ENCODE results near the gene PRDM5. TPM values are rescaled to one million over a fixed set of nuclear protein-coding genes. Genes with fewer than 3 reads are reported as not detected.
A peak's percentile ranks its signal among the peaks of the same experiment; 100 is the strongest.

The PRDM5 gene
- total RNA-seq, 1 donor from 2014 or later = 6.5 TPM

GRCh38 chr4:120842031-120842430, 80.5 kb downstream of the PRDM5 start:
- Mint-ChIP-seq H3K27me3 (ENCODE audit: low read depth, unreplicated experiment) (no peaks in the 10 kb centered on the region), H3K36me3 (ENCODE audit: low read depth, unreplicated experiment) (no peaks in the 10 kb centered on the region), H3K4me3 (ENCODE audit: unreplicated experiment) (no peak overlapping the region), H3K27ac (ENCODE audit: unreplicated experiment) (no peak overlapping the region), H3K4me1 (ENCODE audit: low read depth, unreplicated experiment) (peaks cover 12% of the 10 kb centered on the region), H3K9me3 (ENCODE audit: unreplicated experiment) (peaks cover 2% of the 10 kb centered on the region)
- Histone ChIP-seq H4K20me1 (ENCODE audit: insufficient read depth, low read length) (no peaks in the 10 kb centered on the region), H3K9me3 (ENCODE audit: insufficient read depth, low read depth, low read length) (no peaks in the 10 kb centered on the region), H3K27ac (ENCODE audit: low read depth, low read length) (no peak overlapping the region), H3K4me1 (ENCODE audit: insufficient read depth, low read length) (peaks cover 10% of the 10 kb centered on the region), H3K4me2 (ENCODE audit: low read length) (peak overlapping the region; percentile 34), H3K27me3 (ENCODE audit: insufficient read depth, low read length) (no peaks in the 10 kb centered on the region), H3K9ac (ENCODE audit: low read length) (no peak overlapping the region), H3K4me3 (ENCODE audit: insufficient read depth, low read depth, low read length) (no peak overlapping the region), H3K36me3 (ENCODE audit: insufficient read depth, low read length) (no peaks in the 10 kb centered on the region), H3K79me2 (ENCODE audit: insufficient read depth, low read length) (no peaks in the 10 kb centered on the region), H2AFZ (ENCODE audit: low read depth, low read length) (no peak overlapping the region)
- DNase-seq (ENCODE audit: low read depth) = peak; percentile 80
- TF ChIP-seq EZH2 (IDR thresholded peaks at IDR 0.05; ENCODE audit: insufficient read depth, low read length) = no peak
- no peak for TF ChIP-seq CTCF (IDR thresholded peaks at IDR 0.05; ENCODE audit: insufficient read depth, low read depth, low read length)
- FAIRE-seq = peak; percentile 67

DNA sequence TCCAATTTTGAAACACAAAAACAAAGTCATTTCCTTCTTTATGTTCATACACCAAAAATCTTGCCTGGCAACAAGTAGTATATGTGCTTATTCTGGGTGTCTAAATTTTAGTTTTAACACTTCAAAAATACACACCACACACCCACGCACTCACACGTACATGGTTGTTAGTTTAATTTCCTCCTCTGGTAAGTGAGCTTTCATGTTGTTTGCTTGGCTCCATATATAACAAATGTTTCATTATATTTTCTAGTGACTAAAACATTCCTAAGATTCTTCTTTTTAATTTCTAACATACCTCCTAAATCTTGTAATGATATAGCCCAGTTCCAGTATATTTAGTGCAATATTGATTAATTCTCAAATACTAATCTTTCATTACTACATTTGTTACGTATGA, 80.9 kb downstream of the PRDM5 start:
- H3K27ac ChIP-seq (ENCODE audit: low read depth, low read length) = no peak overlapping the region
- no peaks in the 10 kb centered on the region for H4K20me1 ChIP-seq (ENCODE audit: insufficient read depth, low read length)
- Mint-ChIP-seq H3K27ac (ENCODE audit: unreplicated experiment) (no peak overlapping the region), H3K36me3 (ENCODE audit: low read depth, unreplicated experiment) (no peaks in the 10 kb centered on the region), H3K9me3 (ENCODE audit: unreplicated experiment) (peaks cover 2% of the 10 kb centered on the region), H3K4me1 (ENCODE audit: low read depth, unreplicated experiment) (peaks cover 12% of the 10 kb centered on the region), H3K27me3 (ENCODE audit: low read depth, unreplicated experiment) (no peaks in the 10 kb centered on the region), H3K4me3 (ENCODE audit: unreplicated experiment) (no peak overlapping the region)
- H3K9ac ChIP-seq (ENCODE audit: low read length) = no peak overlapping the region
- no peaks in the 10 kb centered on the region for H3K36me3 ChIP-seq (ENCODE audit: insufficient read depth, low read length)
- TF ChIP-seq CTCF (IDR thresholded peaks at IDR 0.05; ENCODE audit: insufficient read depth, low read depth, low read length) (no peak), EZH2 (IDR thresholded peaks at IDR 0.05; ENCODE audit: insufficient read depth, low read length) (no peak)
- H2AFZ ChIP-seq (ENCODE audit: low read depth, low read length) = no peak overlapping the region
- H3K4me2 ChIP-seq (ENCODE audit: low read length) = peak overlapping the region; percentile 34
- H3K79me2 ChIP-seq (ENCODE audit: insufficient read depth, low read length) = no peaks in the 10 kb centered on the region
- H3K4me1 ChIP-seq (ENCODE audit: insufficient read depth, low read length) = peaks cover 10% of the 10 kb centered on the region
- H3K9me3 ChIP-seq (ENCODE audit: insufficient read depth, low read depth, low read length) = no peaks in the 10 kb centered on the region
- H3K27me3 ChIP-seq (ENCODE audit: insufficient read depth, low read length) = no peaks in the 10 kb centered on the region
- DNase-seq (ENCODE audit: low read depth) (peak; percentile 52), FAIRE-seq (peak; percentile 17)
- no peak overlapping the region for H3K4me3 ChIP-seq (ENCODE audit: insufficient read depth, low read depth, low read length)

DNA sequence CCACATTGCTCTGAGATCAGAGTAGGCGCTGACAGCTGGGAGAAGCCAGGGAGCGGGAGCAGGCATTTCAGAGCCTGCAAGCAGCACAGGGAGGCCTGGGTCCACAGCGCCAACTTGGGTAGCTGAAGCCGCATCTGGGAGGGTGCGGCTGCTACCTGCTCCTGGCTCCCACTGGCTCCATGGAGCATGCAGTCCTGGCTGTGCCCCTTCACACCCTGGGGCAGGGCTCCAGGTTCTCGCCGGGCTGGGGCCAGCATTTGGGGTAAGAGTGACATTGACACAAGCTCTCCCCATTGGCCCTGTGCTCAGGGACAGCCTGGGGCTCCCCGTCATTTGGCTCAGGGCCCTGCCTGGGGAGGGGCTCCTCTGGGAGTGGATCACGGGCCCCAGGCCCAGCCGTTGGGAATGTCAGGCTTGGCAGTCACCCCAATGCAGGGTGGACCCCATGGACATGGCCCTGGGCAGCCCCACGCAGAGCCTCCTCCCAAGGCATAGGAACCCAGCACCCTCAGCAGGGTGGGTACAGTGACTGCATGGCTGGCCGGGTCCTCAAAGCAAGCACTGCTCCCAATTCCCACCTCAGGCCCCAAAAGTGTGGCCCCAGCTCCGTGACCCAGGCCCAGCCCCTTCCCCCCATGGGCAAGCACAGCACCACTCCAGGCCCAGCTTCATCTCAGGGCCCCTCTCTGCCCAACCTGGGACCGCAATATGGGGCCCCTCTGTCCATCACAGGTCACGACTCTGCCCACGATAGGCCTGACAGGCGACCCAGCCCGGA, 82.4 kb downstream of the PRDM5 start:
- DNase-seq (ENCODE audit: low read depth) (no peak), FAIRE-seq (no peak)
- H3K27me3 Mint-ChIP-seq (ENCODE audit: low read depth, unreplicated experiment) = no peaks in the 10 kb centered on the region
- Histone ChIP-seq H3K4me2 (ENCODE audit: low read length) (no peak overlapping the region), H3K36me3 (ENCODE audit: insufficient read depth, low read length) (no peaks in the 10 kb centered on the region), H3K79me2 (ENCODE audit: insufficient read depth, low read length) (no peaks in the 10 kb centered on the region), H2AFZ (ENCODE audit: low read depth, low read length) (no peak overlapping the region), H3K27me3 (ENCODE audit: insufficient read depth, low read length) (no peaks in the 10 kb centered on the region), H3K4me3 (ENCODE audit: insufficient read depth, low read depth, low read length) (no peak overlapping the region), H3K27ac (ENCODE audit: low read depth, low read length) (no peak overlapping the region), H4K20me1 (ENCODE audit: insufficient read depth, low read length) (no peaks in the 10 kb centered on the region), H3K4me1 (ENCODE audit: insufficient read depth, low read length) (peaks cover 10% of the 10 kb centered on the region), H3K9ac (ENCODE audit: low read length) (no peak overlapping the region), H3K9me3 (ENCODE audit: insufficient read depth, low read depth, low read length) (no peaks in the 10 kb centered on the region)
- TF ChIP-seq EZH2 (IDR thresholded peaks at IDR 0.05; ENCODE audit: insufficient read depth, low read length) (no peak), CTCF (IDR thresholded peaks at IDR 0.05; ENCODE audit: insufficient read depth, low read depth, low read length) (no peak)
- no peak overlapping the region for H3K27ac Mint-ChIP-seq (ENCODE audit: unreplicated experiment)
- no peak overlapping the region for H3K4me3 Mint-ChIP-seq (ENCODE audit: unreplicated experiment)
- H3K36me3 Mint-ChIP-seq (ENCODE audit: low read depth, unreplicated experiment) = no peaks in the 10 kb centered on the region
- H3K9me3 Mint-ChIP-seq (ENCODE audit: unreplicated experiment) = peaks cover 2% of the 10 kb centered on the region
- H3K4me1 Mint-ChIP-seq (ENCODE audit: low read depth, unreplicated experiment) = peaks cover 12% of the 10 kb centered on the region
